Natural killer cell (primary cell): Measurements from ENCODE around the gene PMIS2. TPM values are rescaled to one million over a fixed set of nuclear protein-coding genes. Genes with fewer than 3 reads are reported as not detected.

Source experiments
- ATAC-seq, 3 donors: fragments of 150-1000 bp in 2 of 3; fragments of 200-7000 bp in 1 of 3; cut with Tn5 transposase; 1 replicate in 1 of 3; 2 replicates in 2 of 3; pipeline ENCODE4 v1.10.0; 2021; ENCODE audit warnings: mild to moderate bottlenecking in 2 of 3, moderate library complexity in 2 of 3
- DNase-seq, 2 donors: peaks; one replicate each; pipeline versions ENCODE4 v3.0.0 to v3.0.0-alpha.2; 2013 to 2021; ENCODE audit warnings: mixed read lengths in 1 of 2
- H3K27ac ChIP-seq: one replicate; pipeline ENCODE4 v1.5.1; 2013; ENCODE audit warnings: mild to moderate bottlenecking, low read length
- H3K27me3 ChIP-seq: one replicate; pipeline ENCODE4 v1.6.1; 2013; ENCODE audit warnings: low read length; ENCODE audit not compliant: control insufficient read depth, insufficient read depth
- H3K36me3 ChIP-seq: one replicate; pipeline ENCODE4 v1.6.1; 2013; ENCODE audit warnings: low read length; ENCODE audit not compliant: control insufficient read depth, insufficient read depth
- H3K4me1 ChIP-seq: one replicate; pipeline ENCODE4 v1.6.1; 2013; ENCODE audit warnings: low read length; ENCODE audit not compliant: control insufficient read depth, insufficient read depth
- H3K4me3 ChIP-seq: one replicate; pipeline ENCODE4 v1.5.1; 2013; ENCODE audit warnings: low read length
- H3K9me3 ChIP-seq: one replicate; pipeline ENCODE4 v1.6.1; 2013; ENCODE audit warnings: low read length; ENCODE audit not compliant: control insufficient read depth, insufficient read depth
- H3K27ac Mint-ChIP-seq, 2 donors: one replicate each; pipeline ENCODE4 v1.8.0; 2022; ENCODE audit warnings: mild to moderate bottlenecking in 2 of 2, mixed read lengths in 2 of 2, moderate library complexity in 1 of 2
- H3K27me3 Mint-ChIP-seq, 2 donors: one replicate each; pipeline ENCODE4 v1.8.0; 2022; ENCODE audit warnings: low read depth in 2 of 2, mixed read lengths in 2 of 2
- H3K36me3 Mint-ChIP-seq: one replicate; pipeline ENCODE4 v1.8.0; 2022; ENCODE audit warnings: mixed read lengths
- H3K4me1 Mint-ChIP-seq, 2 donors: one replicate each; pipeline ENCODE4 v1.8.0; 2022; ENCODE audit warnings: mixed read lengths in 2 of 2
- H3K4me3 Mint-ChIP-seq: one replicate; pipeline ENCODE4 v1.8.0; 2022; ENCODE audit warnings: mild to moderate bottlenecking, moderate library complexity, mixed read lengths
- H3K9me3 Mint-ChIP-seq, 2 donors: one replicate each; pipeline ENCODE4 v1.8.0; 2022; ENCODE audit warnings: mixed read lengths in 2 of 2
- WGBS: methylation state at CpG from one replicate; pipeline ENCODE4 v1.1.7; 2013; ENCODE audit warnings: missing lambda C conversion rate; ENCODE audit not compliant: insufficient coverage; 5-methylcytosine and 5-hydroxymethylcytosine counted together
- intact Hi-C: fragments of 100-400 bp; cut with micrococcal nuclease; formaldehyde crosslinking; loops from one replicate; pipeline ENCODE4 v1.14.2; 2022
- total RNA-seq, 4 donors: library from RNA; stranded (reverse); fragments of 120-200 nt in 1 of 4; gene quantifications; one replicate each; pipeline versions ENCODE4 v1.2.3 to v1.2.4, GENCODE V29; 2013 to 2022
- TF ChIP-seq, protein P1 (sequence below): fragments of 200-600 bp; IDR thresholded peaks from one replicate; pipeline ENCODE4 v1.8.0; 2022; ENCODE audit warnings: antibody characterized with exemption

Gene PMIS2
- total RNA-seq, 3 donors from 2014 or later (not counting 1 experiment from before 2014, with no cell fraction given), result not detected

DNA sequence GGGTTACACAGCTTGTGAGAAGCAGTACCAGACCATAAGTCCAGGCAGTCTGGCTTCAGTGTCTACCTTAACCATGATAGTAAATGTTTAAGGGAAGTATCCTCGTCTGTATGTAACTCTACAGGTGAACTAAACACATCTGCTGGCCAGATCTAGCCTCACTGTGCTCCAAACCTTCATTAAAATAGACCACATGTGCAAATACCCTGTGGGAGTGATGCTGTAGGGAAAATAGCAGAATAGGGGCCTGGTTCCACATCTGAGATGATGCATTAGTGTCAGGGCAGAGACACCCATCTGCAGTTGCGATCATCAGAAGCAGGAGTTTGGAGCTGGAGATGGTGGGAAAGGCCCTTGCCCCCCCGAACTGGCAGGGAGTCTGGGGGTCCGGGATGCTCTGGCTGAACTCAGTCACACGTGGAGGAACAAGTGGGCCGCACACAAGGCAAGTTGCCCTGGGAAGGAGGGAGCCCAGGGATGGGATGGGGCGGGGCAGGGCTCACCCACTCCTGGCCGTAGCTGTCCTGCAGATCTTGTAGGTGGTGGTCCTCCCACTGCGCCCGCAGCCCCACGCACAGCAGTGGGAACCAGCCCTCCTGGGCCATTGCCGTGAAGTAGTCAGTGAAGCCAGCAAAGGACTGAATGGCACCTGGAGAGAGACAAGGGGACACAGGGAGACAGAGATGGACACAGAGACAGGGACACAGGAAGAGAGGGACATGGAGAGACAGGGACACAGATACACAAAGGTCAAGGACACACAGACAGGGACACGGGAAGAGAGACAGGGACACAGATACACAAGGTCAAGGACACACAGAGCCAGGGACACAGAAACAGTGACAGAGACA lies 33.2 kb upstream of the PMIS2 start:
- ATAC-seq, result no peak
- Mint-ChIP-seq H3K27ac (no peak overlapping the region), H3K4me1 (peaks cover 16 to 28% of the 10 kb centered on the region in 2 donors), H3K9me3 (no peaks in the 10 kb centered on the region), H3K27me3 (peaks cover 0 to 22% of the 10 kb centered on the region in 2 donors), H3K4me3 (no peak overlapping the region), H3K36me3 (no peaks in the 10 kb centered on the region)
- Histone ChIP-seq H3K27ac (no peak overlapping the region), H3K9me3 (no peaks in the 10 kb centered on the region), H3K36me3 (no peaks in the 10 kb centered on the region), H3K27me3 (peaks cover 3% of the 10 kb centered on the region), H3K4me3 (no peak overlapping the region), H3K4me1 (peaks cover 8% of the 10 kb centered on the region)
- no peak for DNase-seq
- intact Hi-C loops, result no loop called here
- TF ChIP-seq, protein P1, sequence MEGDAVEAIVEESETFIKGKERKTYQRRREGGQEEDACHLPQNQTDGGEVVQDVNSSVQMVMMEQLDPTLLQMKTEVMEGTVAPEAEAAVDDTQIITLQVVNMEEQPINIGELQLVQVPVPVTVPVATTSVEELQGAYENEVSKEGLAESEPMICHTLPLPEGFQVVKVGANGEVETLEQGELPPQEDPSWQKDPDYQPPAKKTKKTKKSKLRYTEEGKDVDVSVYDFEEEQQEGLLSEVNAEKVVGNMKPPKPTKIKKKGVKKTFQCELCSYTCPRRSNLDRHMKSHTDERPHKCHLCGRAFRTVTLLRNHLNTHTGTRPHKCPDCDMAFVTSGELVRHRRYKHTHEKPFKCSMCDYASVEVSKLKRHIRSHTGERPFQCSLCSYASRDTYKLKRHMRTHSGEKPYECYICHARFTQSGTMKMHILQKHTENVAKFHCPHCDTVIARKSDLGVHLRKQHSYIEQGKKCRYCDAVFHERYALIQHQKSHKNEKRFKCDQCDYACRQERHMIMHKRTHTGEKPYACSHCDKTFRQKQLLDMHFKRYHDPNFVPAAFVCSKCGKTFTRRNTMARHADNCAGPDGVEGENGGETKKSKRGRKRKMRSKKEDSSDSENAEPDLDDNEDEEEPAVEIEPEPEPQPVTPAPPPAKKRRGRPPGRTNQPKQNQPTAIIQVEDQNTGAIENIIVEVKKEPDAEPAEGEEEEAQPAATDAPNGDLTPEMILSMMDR, result no peak
- 82% methylated on average over 13 of the region's 13 CpGs for WGBS

DNA sequence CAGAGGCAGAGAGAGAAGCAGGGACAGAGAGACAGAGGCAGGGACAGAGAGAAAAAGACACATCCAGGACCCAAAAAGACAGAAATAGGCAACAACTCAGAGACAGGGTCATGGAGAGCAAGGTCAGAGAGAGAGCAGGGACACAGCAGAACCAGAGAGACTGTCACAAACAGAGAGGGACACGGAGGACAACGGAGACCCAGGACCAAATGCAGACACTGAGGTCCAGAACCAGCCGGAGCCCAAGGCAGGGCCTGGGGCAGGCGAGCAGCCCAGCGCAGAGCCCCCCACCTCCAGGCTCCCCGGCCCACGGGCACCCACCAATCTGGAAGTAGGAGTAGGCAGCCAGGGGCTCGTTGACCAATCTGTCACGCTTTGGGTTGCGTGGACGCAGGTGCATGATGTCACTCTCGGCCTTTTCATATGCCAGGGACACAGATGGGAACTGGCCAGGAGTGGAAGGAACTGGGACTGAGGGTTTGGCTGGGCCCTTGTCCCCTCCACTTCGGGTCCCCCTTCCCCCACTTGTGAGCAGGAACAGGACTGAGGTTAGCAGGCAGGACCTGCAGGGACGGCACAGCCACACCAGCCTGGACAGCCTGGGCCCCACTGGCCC lies 32.5 kb upstream of the PMIS2 start:
- H3K4me3 ChIP-seq, result no peak overlapping the region
- no peak overlapping the region for H3K27ac ChIP-seq
- Mint-ChIP-seq H3K27me3 (peaks cover 0 to 25% of the 10 kb centered on the region in 2 donors), H3K27ac (no peak overlapping the region), H3K4me1 (peaks cover 14 to 32% of the 10 kb centered on the region in 2 donors), H3K4me3 (no peak overlapping the region), H3K36me3 (no peaks in the 10 kb centered on the region), H3K9me3 (no peaks in the 10 kb centered on the region)
- intact Hi-C loops, result no loop called here
- DNase-seq, result no peak
- H3K36me3 ChIP-seq, result no peaks in the 10 kb centered on the region
- peaks cover 15% of the 10 kb centered on the region for H3K4me1 ChIP-seq
- ATAC-seq, result no peak
- WGBS, result 73% methylated on average over 14 of the region's 14 CpGs
- H3K27me3 ChIP-seq, result peaks cover 8% of the 10 kb centered on the region
- no peaks in the 10 kb centered on the region for H3K9me3 ChIP-seq
- TF ChIP-seq, protein P1, result no peak

DNA sequence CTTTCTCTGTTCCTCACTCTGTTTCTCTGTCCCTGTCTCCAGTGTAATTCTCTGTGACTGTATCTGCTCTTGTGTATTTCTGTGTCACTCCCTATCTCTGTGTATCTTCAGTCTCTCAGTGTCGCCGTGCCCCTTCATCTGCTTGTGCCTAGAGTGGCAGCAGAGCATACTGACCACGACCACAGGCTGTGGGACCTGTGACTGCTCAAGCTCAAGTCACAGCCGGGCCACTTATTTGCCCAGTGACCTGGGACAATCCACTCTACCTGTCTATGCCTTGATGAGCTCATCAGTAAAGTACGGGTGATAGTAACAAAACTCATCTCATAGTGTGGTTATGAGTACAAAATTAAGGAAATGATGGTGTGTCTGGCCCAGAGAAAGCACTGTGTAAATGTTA lies 31.9 kb upstream of the PMIS2 start:
- intact Hi-C loops, result no loop called here
- H3K27me3 Mint-ChIP-seq, result peaks cover 0 to 29% of the 10 kb centered on the region in 2 donors
- H3K9me3 Mint-ChIP-seq, result no peaks in the 10 kb centered on the region
- TF ChIP-seq, protein P1, result no peak
- ATAC-seq (no peak), DNase-seq (no peak)
- Histone ChIP-seq H3K4me3 (no peak overlapping the region), H3K36me3 (no peaks in the 10 kb centered on the region), H3K27ac (no peak overlapping the region), H3K9me3 (no peaks in the 10 kb centered on the region), H3K27me3 (peaks cover 13% of the 10 kb centered on the region), H3K4me1 (peaks cover 20% of the 10 kb centered on the region)
- no peaks in the 10 kb centered on the region for H3K36me3 Mint-ChIP-seq
- H3K4me3 Mint-ChIP-seq, result no peak overlapping the region
- H3K27ac Mint-ChIP-seq, result no peak overlapping the region
- WGBS, result 53% methylated on average over 5 of the region's 5 CpGs
- peaks cover 8 to 30% of the 10 kb centered on the region in 2 donors for H3K4me1 Mint-ChIP-seq
